DOHH2 (cell line): ENCODE data around the gene RUNDC3A.
"Not testable (repeated sequence)": the region's sequence is repeated elsewhere in the genome, so short reads cannot be mapped to it uniquely, and the experiment has no call there.

Experiments used
- H3F3A ChIP-seq: fragments of 200-600 bp; sonication (generic), shearing (Covaris generic); 2 replicates; pipeline ENCODE4 v1.6.0; 2016; ENCODE audit warnings: antibody characterized with exemption, mild to moderate bottlenecking; ENCODE audit not compliant: control insufficient read depth, insufficient read depth
- H3K27ac ChIP-seq: fragments of 200-600 bp; sonication (generic); 2 replicates; pipeline ENCODE4 v1.5.1; 2014; ENCODE audit warnings: low read depth, mild to moderate bottlenecking, low read length, moderate library complexity
- H3K27me3 ChIP-seq: fragments of 200-600 bp; sonication (generic); 2 replicates; pipeline ENCODE4 v1.6.1; 2014; ENCODE audit warnings: mild to moderate bottlenecking, low read length, mixed read lengths; ENCODE audit not compliant: control insufficient read depth
- H3K36me3 ChIP-seq: fragments of 200-600 bp; sonication (generic); 2 replicates; pipeline ENCODE4 v1.6.1; 2014; ENCODE audit warnings: mild to moderate bottlenecking, low read length, moderate library complexity, mixed read lengths; ENCODE audit not compliant: control insufficient read depth
- H3K4me1 ChIP-seq: fragments of 200-600 bp; sonication (generic); 2 replicates; pipeline ENCODE4 v1.6.1; 2014; ENCODE audit warnings: mild to moderate bottlenecking, low read length, mixed read lengths; ENCODE audit not compliant: control insufficient read depth
- H3K4me2 ChIP-seq: fragments of 200-600 bp; sonication (generic); 2 replicates; pipeline ENCODE4 v1.6.0; 2014; ENCODE audit warnings: mild to moderate bottlenecking, low read length, moderate library complexity
- H3K4me3 ChIP-seq: fragments of 200-600 bp; sonication (generic); 2 replicates; pipeline ENCODE4 v1.5.1; 2014; ENCODE audit warnings: mild to moderate bottlenecking, low read length, mixed read lengths
- H3K79me2 ChIP-seq: fragments of 200-600 bp; sonication (generic); 2 replicates; pipeline ENCODE4 v1.6.1; 2014; ENCODE audit warnings: mild to moderate bottlenecking, low read length, mixed read lengths; ENCODE audit not compliant: control insufficient read depth
- H3K9me2 ChIP-seq: fragments of 200-600 bp; sonication (generic); replicated peaks from 2 replicates; pipeline ENCODE4 v1.6.1; 2014; ENCODE audit warnings: mild to moderate bottlenecking, low read length, mixed read lengths; ENCODE audit not compliant: control insufficient read depth
- H3K9me3 ChIP-seq: fragments of 200-600 bp; sonication (generic); 2 replicates; pipeline ENCODE4 v1.6.1; 2014; ENCODE audit warnings: antibody characterized with exemption, low read length, mixed read lengths; ENCODE audit not compliant: control insufficient read depth, insufficient read depth
- H4K20me1 ChIP-seq: fragments of 200-600 bp; sonication (generic); 2 replicates; pipeline ENCODE4 v1.6.0; 2014; ENCODE audit warnings: low read depth, mild to moderate bottlenecking, antibody characterized with exemption, low read length, moderate library complexity; ENCODE audit not compliant: control insufficient read depth, insufficient read depth
- CTCF ChIP-seq: fragments of 200-600 bp; sonication (generic); IDR thresholded peaks from one replicate; pipeline ENCODE4 v1.5.1; 2014; ENCODE audit warnings: antibody characterized with exemption, mild to moderate bottlenecking, low read depth, low read length; ENCODE audit not compliant: poor library complexity, severe bottlenecking
- EZH2phosphoT487 ChIP-seq: fragments of 200-600 bp; sonication (generic); IDR thresholded peaks from 2 replicates; pipeline ENCODE4 v1.6.1; 2017; ENCODE audit warnings: borderline replicate concordance, mild to moderate bottlenecking, antibody characterized with exemption, low read length, moderate library complexity, mixed read lengths

RUNDC3A gene

GRCh38 chr17:44345454-44346026 lies 37.1 kb downstream of the RUNDC3A start:
- TF ChIP-seq CTCF: peak; percentile 94
- no peak for TF ChIP-seq EZH2phosphoT487
- no peaks in the 10 kb centered on the region for H3K9me2 ChIP-seq
- H3F3A ChIP-seq: peaks cover 21% of the 10 kb centered on the region
- peak overlapping the region; percentile 86 for H3K27ac ChIP-seq
- H3K36me3 ChIP-seq: peaks cover 27% of the 10 kb centered on the region
- peaks cover 50% of the 10 kb centered on the region for H3K4me1 ChIP-seq
- H4K20me1 ChIP-seq: no peaks in the 10 kb centered on the region
- H3K4me2 ChIP-seq: peak overlapping the region; percentile 100
- H3K27me3 ChIP-seq: peaks cover 2% of the 10 kb centered on the region; the same call in 1 of the 2 replicates
- peak overlapping the region; percentile 100 for H3K4me3 ChIP-seq
- no peaks in the 10 kb centered on the region for H3K9me3 ChIP-seq
- H3K79me2 ChIP-seq: peaks cover 25% of the 10 kb centered on the region

- H4K20me1 ChIP-seq: no peaks in the 10 kb centered on the region
- peak overlapping the region; percentile 100 for H3K4me3 ChIP-seq
- H3K27me3 ChIP-seq: peaks cover 2% of the 10 kb centered on the region; the same call in 1 of the 2 replicates
- peaks cover 21% of the 10 kb centered on the region for H3F3A ChIP-seq
- no peaks in the 10 kb centered on the region for H3K9me3 ChIP-seq
- H3K27ac ChIP-seq: peak overlapping the region; percentile 86
- H3K9me2 ChIP-seq: no peaks in the 10 kb centered on the region
- TF ChIP-seq CTCF (no peak), EZH2phosphoT487 (no peak)
- peaks cover 55% of the 10 kb centered on the region for H3K4me1 ChIP-seq
- peaks cover 25% of the 10 kb centered on the region for H3K79me2 ChIP-seq
- H3K4me2 ChIP-seq: peak overlapping the region; percentile 100
- peaks cover 34% of the 10 kb centered on the region for H3K36me3 ChIP-seq
Observed at GRCh38 chr17:44346064-44346844, 37.9 kb downstream of the RUNDC3A start.

GRCh38 chr17:44347206-44348055 lies 39.0 kb downstream of the RUNDC3A start:
- Histone ChIP-seq H3F3A (peaks cover 21% of the 10 kb centered on the region), H3K4me2 (peak overlapping the region; percentile 100), H3K36me3 (peaks cover 46% of the 10 kb centered on the region), H3K4me1 (peaks cover 55% of the 10 kb centered on the region), H3K27ac (peak overlapping the region; percentile 86), H3K4me3 (peak overlapping the region; percentile 100), H3K79me2 (peaks cover 25% of the 10 kb centered on the region)
- H3K9me2 ChIP-seq, H3K27me3 ChIP-seq, H4K20me1 ChIP-seq, H3K9me3 ChIP-seq: not testable (repeated sequence)
